HG02588 (cell line): Measurements from ENCODE around the gene MED8.
"Not testable (repeated sequence)": the region's sequence is repeated elsewhere in the genome, so short reads cannot be mapped to it uniquely, and the experiment has no call there.

Experiments
- ATAC-seq: cut with Tn5 transposase; IDR thresholded peaks from one replicate; pipeline ENCODE4 v1.9.1; 2021; ENCODE audit warnings: mild to moderate bottlenecking, moderate library complexity; ENCODE audit not compliant: unreplicated experiment

Gene MED8

GRCh38 chr1:43422995-43423671, 33.5 kb upstream of the MED8 start:
- no peak for ATAC-seq

- ATAC-seq = no peak
Measured at GRCh38 chr1:43421976-43422750, 32.6 kb upstream of the MED8 start.

DNA sequence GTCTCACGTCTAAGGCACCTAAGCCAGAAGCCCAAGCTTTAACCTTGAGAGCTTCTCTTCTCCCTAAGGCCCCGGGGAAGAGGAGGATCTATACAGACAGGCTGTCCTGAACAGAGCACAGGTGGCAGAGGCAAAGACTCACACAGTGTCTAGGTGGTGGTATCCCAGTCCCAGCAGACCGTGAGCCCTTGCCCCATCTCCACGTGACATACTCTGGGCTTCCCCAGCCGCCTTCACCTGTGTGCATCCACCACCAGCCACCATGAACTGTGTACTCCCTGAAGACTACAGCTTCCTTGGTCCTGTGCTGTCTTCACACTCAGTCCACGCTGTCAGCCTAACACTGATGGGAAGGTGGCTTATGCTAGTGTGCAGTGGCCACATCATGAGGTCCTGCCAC, 31.8 kb upstream of the MED8 start:
- ATAC-seq = no peak

DNA sequence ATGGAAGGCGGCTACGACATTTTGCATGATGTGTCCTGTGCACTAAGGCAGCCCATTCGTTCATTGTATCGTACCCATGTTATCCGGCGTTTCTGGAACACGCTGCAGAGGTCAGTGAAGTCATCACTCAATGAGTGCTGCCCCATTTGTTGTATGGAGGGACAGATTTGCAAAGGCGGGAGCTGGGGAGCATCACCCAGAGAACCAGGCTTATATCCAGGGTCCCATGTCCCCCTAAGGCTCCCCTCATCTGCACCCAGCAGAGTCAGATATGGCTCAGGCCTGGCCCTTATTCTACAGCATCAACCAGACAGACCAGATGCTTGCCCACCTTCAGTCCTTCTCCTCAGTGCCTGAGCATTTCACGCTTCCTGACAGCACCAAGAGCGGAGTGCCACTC, 31.3 kb upstream of the MED8 start:
- ATAC-seq = no peak

DNA sequence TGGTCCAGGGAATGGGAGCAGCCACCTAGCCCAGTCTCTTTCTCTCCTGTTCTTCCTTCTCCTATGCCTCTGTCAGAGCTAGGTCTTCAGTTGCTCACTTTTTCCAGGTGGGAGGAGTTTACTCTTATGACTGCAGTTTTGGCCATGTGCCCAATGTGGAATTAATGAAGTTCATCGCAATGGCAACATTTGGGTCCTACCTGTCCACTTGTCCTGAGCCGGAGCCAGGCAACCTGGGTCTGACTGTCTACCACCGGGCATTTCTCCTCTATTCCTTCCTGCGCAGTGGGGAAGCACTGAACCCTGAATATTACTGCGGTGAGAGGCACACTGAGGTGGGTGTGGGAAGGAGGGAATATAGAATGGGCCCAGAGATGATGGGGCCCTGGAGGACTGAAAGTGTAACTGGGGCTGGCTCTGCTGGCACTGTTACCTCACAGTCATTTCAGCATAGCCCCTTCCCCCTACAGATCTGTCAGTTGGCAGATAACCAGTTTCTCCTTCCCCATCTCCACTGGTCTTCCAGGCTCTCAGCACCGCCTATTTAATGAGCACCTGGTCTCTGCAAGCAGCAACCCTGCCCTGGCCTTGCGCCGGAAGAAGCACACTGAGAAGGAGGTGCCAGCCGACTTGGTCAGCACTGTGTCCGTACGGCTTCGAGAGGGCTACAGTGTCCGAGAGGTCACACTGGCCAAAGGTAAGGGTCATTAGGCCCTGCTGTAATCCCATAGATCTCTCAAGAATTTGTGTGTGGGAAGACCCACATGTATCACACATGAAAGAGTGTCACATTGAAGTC, 30.2 kb upstream of the MED8 start:
- no peak for ATAC-seq

- ATAC-seq = no peak
Measured at GRCh38 chr1:43418858-43419257, 29.3 kb upstream of the MED8 start.

DNA sequence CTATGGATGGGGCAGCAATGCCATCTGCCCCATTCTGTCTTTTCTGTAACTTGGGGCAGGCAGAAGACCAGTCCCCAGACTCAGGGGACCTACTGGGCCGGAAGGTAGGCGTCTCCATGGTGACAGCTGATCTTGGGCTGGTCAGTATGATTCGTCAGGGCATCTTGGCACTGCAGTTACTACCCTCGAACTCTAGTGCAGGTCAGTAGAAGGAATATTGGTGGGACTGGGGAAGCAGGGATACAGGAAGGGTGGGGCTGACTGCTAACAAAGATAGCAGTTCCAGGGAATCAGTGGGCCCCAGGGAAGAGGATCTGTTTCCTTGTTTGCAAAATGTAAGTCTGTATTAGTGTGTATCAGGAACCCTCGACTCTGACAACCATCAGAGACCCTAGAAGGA, 26.3 kb upstream of the MED8 start:
- ATAC-seq = no peak

DNA sequence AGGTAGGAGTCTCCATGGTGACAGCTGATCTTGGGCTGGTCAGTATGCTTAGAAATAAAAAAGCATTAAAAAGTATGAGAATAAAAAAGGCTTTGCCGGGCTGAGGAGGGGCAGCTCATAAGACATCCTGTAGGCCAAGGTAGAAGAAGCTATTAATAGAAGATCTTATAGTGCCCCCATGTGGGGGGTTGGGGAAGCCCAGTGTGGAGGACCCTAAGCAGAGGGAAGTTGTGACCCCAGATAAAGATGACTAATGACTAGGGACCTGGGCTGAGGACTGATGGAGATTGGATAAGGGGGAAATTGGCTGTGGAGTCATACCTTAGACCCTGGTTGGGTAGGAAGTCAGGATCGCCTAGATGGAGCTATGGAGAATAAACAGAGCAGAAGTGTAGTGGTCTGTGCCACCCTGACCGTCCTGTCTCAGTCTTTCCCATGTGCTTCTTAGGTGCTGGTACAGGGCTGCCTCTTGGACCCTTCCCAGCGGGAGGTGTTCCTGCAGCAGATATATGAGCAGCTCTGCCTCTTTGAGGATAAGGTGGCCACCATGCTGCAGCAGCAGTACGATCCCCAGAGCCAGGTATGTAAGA, 25.1 kb upstream of the MED8 start:
- no peak for ATAC-seq

DNA sequence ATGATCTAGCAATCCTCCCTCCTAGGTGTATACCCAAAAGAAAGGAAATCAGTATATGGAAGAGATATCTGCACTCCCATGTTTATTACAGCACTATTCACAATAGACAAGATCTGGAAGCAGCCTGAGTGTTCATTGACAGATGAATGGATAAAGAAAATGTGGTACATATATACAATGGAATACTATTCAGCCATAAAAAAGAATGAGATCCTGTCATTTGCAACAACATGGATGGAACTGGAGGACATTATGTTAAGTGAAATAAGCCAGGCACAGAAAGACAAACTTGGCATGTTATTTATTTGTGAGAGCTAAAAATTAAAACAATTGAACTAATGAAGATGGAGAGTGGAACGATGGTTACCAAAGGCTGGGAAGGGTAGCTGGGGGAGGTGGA, 23.8 kb upstream of the MED8 start:
- not testable (repeated sequence) for ATAC-seq

DNA sequence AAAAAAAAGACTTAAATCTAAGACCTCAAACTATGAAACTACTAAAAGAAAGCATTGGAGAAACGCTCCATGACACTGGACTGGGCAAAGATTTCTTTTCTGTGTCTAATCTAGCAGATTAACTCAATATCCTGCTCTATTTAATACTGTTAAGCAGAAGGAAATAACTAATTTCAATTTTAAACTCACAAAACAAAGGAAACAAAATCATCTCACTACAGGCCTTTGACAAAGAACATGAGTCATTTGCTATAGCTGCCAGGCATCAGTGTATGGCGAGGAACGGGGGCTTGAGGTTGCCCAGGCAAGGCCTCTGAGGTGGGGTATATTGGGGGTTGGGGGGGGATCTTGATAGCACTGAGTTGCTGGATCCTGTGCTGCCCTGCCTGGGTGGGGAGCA, 21.0 kb upstream of the MED8 start:
- no peak for ATAC-seq

DNA sequence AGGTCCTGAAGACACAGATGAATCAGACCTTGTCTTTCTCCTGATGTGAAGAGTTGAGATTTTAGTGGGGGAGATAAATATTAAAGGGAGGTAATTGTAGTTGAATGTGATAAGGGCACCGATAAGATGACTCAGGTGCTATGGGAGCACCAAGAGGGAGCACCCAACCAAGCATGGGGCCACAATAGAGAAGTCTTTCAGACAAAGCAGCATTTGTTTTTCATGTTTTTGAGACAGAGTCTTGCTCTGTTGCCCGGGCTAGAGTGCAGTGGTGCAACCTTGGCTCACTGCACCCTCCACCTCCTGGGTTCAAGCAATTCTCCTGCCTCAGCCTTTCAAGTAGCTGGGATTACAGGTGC, 16.3 kb upstream of the MED8 start:
- no peak for ATAC-seq

DNA sequence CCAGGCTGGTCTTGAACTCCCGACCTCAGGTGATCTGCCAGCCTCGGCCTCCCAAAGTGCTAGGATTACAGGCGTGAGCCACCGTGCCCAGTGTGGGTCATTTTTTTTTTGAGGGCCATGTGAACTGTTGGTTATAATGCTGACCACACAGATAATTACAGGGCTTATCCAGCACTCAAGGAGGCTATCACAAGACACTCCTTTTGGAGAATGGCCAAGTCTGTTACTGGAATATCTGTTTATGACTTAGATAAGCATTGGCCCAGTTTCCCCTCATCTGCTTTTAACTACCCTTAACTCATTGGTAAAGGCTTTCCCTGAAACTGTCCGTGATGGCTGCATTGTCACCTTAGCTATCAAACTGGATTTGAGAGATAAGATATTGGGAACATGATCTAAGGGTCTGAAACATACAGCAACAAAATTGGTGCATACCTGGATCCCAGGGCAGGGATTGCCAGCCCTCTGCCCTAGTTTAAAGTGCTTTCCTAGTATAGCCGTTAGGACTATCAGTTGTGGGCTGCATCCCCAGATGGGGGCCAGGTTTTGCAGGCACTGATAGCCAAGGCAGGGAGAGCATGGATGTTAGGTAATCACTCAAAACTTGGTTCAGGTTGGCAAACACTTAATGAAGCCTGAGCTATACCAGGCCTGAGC, 15.7 kb upstream of the MED8 start:
- no peak for ATAC-seq

GRCh38 chr1:43404353-43404752, 14.8 kb upstream of the MED8 start:
- ATAC-seq = no peak

DNA sequence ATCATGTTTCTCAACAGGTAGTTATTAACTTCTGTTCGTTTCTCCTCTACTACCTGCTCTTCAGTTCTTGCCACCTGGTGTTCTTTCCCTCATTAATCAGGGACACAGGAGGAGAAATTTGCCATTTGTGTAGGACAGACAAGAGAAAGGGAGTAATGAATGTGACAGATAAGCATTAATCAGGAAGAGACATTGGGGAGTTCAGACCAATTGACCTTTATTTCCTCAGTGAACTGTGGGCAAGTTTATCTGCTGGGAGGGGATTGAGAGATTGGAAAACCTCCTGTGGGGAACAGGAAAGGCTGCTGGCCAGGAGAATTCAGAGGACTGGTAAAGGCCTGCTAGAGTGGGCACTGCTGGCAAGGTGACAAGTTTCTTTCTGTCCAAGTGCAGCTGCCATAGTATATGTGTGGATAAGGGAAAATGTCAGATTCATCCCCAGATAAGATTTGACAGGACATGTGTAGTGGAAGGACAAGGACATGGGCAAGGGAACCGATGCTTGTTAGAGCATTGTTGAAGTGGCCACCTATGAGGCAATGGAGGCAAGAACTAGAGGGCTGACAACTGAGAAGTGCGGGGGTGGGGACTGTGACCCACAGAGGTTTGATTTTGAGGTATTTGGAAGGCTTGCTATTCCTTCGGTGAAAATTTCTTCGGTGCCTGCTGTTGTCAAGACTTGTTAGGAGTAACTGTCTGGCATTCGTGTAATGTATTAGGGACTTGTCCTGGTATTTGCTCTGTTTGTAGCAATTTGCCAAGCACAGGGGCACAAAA, 12.7 kb upstream of the MED8 start:
- ATAC-seq = no peak

- ATAC-seq = not testable (repeated sequence)
Measured at GRCh38 chr1:43400441-43400840, 10.8 kb upstream of the MED8 start.

DNA sequence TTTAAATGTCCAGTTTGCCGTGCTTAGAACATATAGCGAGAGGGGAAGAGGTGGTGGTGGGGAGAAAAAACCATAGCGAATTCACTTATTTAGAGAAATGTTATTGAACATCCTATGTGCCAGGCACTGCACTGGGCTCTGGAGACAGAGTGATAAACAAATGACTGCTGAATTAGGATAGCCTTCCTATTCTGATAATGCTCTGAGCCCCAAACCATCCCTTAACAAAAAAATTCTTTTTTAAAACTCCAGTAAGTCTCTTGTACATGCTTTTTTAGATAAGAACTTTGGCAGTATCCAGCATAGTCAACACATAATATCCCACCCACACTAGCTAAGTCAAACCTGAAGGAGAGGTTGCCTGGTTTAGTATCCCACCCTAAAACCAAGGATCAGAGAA, 8.6 kb upstream of the MED8 start:
- no peak for ATAC-seq

DNA sequence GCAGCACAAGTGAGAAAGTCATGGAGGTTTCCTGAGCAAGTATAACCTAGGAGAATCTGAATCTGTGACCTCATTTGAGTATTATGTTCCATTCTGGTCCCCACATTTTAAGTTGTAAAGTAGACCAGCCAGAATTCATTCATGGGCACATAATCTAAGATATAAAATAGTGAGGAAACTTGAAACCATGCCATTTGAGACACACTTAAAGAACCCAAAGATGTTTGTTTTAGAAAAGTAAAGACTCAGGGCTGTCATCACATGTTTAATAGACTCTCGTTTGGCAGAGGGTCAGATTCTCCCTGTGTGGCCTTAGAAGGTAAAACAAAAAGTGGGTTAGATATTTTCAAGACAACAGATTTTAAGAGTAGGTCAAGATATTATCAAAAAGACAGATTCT, 6.5 kb upstream of the MED8 start:
- ATAC-seq = no peak

- no peak for ATAC-seq
Measured at GRCh38 chr1:43395523-43395922, 5.9 kb upstream of the MED8 start.

GRCh38 chr1:43392702-43393101, 3.1 kb upstream of the MED8 start:
- no peak for ATAC-seq

GRCh38 chr1:43388613-43389012, 987 bp downstream of the MED8 start:
- ATAC-seq = no peak
